GM12801 (cell line): Measurements from ENCODE around the gene RHOBTB3.

Source experiments
- TF ChIP-seq, protein P1 (sequence below): IDR thresholded peaks from one replicate; pipeline ENCODE4 v1.5.1; 2011; ENCODE audit warnings: control low read depth; ENCODE audit not compliant: insufficient read length; ENCODE audit errors: extremely low read depth

The RHOBTB3 gene

DNA sequence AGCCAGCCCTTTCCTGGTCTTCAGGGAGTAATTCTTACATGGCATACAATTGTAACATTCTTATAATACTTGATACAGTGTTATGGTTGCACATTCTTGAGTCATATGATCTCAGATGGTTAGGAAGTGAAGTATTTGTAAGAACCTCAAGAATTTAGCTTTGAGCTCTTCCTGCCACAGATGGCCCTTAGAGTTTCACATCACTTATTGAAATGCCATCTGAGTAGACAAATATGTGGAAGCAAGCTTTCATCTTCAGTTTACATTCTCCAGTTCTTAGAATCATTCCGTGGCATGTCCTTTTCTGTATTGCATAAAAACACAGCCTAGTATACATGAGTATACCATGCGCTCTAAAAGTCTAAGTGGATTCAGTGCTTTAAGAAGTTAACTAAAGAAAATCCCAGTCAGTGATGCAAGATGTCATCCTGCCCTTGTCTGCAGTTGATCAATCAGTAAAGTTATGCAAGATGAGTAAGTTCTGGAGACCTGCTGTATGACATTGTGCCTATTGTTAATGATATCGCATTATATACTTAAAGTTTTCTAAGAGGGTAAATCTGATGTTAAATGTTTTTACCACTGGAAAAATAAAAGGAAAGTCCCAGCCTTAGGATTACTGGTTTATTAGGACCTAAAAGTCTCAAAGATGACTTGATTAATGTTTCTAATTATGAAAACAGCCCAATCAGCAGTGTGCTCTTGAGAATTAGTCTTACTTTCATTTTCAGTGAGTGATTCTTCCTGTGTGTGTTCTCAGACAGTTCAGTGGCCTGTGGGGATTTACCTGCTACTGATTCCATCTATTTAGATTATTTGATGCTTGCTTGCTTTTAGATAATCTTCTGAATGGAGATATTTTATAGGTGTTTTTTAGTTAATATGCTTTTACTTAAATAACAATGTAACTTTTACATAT lies 29.4 kb downstream of the RHOBTB3 start:
- TF ChIP-seq, protein P1, sequence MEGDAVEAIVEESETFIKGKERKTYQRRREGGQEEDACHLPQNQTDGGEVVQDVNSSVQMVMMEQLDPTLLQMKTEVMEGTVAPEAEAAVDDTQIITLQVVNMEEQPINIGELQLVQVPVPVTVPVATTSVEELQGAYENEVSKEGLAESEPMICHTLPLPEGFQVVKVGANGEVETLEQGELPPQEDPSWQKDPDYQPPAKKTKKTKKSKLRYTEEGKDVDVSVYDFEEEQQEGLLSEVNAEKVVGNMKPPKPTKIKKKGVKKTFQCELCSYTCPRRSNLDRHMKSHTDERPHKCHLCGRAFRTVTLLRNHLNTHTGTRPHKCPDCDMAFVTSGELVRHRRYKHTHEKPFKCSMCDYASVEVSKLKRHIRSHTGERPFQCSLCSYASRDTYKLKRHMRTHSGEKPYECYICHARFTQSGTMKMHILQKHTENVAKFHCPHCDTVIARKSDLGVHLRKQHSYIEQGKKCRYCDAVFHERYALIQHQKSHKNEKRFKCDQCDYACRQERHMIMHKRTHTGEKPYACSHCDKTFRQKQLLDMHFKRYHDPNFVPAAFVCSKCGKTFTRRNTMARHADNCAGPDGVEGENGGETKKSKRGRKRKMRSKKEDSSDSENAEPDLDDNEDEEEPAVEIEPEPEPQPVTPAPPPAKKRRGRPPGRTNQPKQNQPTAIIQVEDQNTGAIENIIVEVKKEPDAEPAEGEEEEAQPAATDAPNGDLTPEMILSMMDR, result no peak

DNA sequence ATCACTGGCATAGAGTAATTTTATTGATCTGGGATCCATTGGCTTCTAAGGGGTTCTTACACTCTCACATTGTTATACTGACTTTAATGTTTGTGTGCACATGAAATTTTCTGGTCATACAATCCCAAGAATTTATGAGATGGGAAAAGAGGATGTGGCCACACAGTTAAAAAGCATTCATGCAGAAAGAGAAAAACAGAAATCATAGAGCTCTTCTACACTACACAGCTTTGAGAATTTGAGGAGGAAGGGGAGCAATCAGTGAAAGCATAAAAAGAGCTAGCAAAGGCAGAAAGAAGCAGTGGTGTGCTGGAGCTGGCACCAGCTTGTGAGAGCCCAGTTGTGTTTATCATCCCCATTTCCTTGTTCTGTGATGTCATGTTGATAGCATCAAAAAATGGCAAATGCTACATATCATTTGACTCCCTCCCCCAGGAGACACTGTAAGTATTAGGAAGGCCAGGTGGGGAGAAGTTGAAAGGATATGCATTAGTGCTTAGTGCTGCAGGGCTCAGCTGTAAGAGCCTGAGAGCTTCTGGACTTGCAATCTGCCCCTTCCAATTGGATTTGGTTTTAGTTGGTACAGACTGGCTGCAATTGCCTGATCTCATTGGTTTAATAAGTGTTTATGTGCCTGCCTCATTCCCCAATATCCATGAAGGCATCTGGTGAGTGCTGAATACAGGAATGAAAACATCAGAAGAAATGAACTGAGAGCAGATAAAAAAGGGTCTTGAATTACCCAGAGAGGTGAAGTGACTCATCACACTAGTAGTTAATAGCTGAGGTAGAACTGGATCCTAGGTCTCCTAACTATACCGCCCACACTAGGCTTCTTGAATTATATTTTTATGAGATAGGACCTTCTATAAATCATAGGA lies 30.9 kb downstream of the RHOBTB3 start:
- TF ChIP-seq, protein P1, result no peak

DNA sequence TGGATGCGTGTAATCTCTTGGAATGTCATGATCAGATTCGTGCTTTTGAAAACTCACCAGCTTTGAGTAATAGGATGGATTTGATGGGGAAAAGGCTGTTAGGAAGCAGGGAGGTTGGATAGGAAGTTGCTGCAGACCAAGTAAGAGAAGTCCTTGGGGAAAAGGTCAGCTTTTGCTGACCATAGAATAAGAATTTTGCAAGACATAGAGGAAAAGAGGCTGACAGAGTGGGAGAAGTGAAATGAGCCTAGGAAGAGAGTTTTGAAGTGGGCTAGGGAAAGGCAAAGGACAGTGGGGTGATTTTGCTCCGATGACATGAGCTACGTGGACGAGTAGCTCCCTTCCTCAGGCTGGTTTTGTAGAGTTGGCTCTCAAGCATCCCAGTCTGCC lies 31.5 kb downstream of the RHOBTB3 start:
- TF ChIP-seq, protein P1, result no peak

DNA sequence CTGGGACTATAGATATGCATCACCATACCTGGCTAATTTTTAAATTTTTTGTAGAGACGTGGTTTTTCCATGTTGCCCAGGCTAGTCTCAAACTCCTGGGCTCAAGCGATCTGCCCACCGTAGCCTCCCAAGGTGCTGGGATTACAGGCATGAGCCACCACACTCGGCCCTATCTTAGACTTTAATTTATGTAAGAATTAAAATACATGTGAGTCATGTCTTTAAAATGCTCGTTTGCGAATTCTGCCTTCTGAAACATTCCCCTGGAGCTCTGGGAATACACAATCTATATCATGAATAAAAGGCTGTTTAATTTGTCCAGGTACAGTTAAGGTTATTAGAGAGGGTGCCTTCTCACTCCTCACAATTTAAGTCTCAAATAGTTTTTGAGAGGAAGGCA lies 32.8 kb downstream of the RHOBTB3 start:
- TF ChIP-seq, protein P1, result no peak

DNA sequence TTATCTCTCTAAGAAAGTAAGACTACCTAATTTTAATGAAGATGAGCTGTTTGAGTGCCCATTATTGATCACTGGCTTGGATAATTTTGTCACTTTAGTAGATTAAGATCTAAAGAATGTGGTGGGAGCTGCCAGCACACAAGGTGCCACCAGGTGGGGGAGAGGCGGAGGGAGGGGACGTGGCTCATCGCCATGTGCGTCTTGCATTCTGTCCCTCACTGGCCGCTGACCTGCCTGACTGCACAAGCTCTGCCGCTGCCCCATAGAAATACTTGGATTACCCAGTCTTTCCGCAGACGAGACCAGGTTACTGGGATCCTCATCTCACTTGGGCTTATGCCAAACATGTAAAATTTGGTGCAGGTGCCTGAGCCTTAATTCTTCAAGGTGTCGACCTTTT lies 37.6 kb downstream of the RHOBTB3 start:
- TF ChIP-seq, protein P1, result no peak

DNA sequence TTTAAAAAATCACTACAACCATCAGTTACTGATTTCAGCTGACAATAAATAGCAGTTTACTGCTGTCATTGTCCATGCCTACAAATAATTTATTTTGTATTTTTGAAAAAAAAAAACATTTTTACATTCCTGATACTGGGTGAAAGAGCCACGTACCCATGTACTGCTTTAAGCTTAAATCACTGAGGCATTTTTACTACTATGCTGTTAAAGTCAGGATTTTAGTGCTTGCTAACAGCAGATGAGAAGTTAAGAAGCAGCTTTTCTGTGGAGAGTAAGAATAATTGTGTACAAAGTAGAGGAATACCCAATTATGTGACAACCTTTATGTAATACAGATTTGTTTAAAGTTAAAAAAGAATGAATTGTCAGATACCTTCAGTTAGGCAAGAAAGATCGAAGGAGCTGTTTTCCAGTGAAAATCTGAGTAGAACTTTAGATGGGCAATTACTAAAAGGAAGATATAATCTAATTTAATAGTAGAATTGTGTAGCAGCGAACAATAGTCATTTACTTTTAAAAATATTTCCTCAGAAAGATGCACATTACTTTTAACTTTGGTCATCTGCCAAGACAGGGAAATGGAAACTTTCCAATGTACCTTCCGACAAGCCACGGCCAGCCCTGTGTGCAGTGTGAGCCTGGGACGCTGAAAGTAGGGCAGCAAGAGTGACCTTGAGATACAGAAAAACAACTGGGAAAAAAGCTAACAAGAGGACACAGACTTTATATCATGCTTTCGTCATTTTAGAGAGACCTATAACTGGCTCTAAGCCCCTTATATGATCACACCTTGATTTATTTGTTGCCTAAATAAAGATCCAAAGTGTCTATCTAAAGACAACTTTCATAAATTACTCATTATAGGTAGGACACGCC lies 39.9 kb downstream of the RHOBTB3 start:
- TF ChIP-seq, protein P1, result no peak

DNA sequence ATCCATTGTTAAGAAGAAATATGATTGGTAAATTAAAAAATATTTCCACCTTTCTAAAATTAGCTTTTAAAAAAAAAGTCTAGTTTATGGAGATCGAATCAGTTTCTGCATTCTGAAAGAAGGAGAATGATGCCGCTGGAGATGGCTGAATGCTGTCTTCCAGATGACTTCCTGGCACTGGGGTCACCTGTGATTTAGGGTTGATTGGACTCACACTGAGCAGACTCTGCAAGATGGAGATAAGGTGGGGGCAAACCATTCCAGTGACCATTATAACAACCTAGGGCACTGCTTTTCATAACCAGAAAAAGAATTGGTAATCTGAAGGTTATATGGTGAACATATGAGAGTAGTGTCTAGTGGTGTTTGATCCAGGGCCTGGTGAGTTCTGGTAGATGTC lies 40.8 kb downstream of the RHOBTB3 start:
- TF ChIP-seq, protein P1, result no peak
